ENCODE results near the gene CACNA2D4.

Gene CACNA2D4

DNA sequence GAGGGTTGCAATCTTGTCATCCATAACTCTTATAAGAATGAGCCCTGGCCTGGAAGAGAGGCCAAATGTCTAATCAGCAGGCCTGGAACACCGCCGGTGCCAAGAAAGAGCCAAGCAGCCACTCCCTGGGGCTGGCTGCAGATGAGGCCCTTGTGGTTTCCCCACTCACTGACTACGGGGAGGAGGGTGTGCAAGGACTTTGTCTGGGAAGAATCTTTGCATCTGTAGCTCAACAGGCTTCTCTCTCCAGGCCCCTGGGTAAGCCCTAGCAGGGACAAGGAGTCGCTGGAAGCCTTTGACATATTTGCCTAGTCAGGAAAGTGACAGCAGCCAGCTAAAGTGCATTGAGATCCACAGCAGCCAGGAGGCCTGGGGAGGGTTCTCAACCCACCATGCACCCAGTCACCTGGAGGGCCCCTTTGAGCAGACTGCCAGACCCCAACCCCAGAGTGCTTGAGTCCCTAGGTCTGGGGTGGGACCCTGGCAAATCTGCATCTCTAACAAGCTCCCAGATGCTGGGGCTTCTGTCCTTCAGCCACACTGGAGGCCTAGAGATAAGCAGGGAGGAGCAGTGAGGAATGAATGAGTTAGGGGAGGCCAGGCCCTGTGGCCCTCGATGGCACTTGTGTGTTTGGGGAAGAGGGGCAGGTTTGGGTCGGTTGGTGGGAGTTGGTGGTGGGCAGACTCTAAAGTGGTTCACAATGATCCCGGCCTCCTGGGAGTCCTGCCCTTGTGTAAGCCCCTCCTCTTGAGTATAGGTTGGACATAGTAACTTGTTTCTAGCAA lies 112.0 kb downstream of the CACNA2D4 start:
- no peak for DNase-seq

DNA sequence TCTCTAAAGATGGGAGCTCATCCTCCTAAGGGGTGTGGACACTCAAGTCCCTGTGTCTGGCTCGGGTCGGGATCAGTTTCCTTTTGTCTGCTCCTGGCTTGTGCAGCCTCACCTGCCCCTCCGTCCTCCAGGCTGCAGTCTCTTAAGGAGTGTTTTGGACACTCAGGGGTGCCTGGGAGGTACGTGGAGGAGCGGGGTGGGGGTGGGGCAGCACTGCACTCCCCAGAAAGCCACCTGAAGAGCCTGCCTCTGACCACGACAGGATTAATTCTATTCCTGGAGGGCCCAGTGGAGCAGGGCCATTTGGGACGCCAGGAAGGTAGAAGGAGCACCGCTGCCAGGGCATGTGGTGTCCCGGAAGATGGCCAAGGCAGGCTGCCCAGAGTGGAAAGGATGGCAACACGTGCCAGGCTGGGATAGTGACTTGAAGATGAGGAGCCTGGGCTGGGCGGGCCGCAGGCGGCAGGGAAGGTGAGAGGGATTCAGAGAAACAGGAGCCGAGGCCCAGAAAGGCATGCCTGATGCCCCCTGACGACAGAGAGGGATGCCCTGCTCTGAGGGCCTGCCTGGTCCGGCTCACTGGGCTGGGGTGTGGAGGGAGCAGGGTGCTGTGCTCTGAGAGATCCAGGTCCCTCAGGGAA lies 112.9 kb downstream of the CACNA2D4 start:
- no peak for DNase-seq

DNA sequence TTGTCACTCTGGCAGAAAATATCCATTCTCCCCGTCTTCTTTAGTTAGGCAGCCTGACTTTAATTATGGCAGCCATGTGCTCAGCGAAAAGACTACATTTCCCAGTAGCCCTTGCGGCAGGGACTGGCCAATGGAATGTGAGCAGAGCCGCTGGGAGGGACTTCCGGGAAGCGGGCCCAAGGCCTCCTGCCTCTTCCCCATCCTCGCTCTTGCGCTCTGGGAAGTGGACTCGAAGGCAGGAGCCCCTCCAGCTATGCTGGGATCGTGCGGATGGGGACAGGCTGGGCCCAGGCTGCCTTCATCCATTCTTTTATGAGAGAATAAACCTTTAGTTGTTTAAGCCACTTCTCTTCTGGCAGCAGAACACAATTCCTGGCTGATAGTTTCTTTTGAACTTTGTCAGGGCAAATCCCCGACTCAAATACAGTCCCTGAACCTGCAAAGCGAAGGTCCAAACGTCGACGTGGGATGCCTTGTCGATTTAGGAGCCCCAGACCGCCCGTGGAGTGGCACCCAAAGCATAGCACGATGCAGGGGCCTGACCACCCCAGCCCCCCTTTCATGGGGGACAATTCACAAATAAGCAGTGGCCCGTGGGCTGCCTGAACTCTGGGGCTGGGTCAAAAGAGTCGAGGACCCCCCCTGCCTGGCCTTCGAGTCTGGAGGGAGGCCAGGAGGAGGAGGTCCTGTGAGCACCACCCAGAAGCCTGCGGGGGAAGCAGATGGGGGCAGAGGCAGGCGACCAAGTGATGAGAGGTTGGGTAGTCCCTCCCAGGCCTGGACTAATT lies 113.7 kb downstream of the CACNA2D4 start:
- peak; percentile 25 to 91 (median 72) for DNase-seq

DNA sequence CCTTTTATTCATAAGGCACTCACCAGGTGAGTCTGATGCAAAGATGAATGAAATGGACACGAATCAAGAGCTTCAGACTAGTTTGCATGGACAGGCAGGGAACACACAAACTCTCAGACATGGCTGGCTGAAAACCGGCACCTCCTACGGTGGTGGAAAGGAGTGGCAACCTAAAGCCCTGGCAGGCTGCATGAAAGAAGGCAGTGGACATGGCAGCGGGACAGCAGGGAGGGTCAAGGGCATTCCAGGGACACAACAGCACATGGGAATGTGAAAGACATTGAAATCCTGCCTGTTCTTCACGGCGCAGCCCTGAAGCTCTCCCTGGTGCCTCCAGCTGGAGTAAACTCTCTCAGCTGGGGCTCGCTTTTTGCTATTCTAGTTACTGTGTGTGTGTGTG lies 114.7 kb downstream of the CACNA2D4 start:
- DNase-seq = no peak

DNA sequence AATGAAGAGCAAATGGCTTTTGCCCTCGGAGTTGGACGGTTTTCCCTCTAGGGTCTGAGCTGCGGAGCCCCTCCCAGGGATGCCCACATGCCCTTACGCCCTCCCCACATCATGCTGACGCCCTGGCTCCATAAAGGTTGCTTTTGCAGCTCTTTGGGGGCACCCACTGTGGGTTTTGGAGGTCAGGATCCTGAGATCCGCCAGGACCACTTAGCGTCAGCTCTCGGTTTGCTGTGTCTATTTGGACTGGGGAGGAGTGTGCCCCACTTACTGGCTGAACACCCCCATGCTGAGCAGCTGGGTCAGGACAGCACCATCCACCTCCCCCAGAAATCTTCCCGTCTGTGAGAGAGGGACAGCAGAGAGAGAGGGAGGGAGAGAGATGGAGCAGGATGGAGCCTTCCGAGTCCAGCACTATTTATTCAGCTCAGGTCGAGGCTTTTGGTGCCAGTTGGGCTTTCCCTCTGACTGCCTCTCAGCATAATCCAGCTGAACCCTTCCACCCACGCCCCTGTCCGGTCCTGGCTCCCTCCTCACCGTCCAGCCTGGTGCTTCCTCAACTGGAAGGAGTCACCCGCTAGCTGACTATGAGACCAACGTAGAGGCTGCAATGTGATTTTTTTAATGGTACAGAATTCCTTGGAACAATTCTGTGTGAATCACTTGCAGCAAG lies 117.0 kb downstream of the CACNA2D4 start:
- DNase-seq = no peak

DNA sequence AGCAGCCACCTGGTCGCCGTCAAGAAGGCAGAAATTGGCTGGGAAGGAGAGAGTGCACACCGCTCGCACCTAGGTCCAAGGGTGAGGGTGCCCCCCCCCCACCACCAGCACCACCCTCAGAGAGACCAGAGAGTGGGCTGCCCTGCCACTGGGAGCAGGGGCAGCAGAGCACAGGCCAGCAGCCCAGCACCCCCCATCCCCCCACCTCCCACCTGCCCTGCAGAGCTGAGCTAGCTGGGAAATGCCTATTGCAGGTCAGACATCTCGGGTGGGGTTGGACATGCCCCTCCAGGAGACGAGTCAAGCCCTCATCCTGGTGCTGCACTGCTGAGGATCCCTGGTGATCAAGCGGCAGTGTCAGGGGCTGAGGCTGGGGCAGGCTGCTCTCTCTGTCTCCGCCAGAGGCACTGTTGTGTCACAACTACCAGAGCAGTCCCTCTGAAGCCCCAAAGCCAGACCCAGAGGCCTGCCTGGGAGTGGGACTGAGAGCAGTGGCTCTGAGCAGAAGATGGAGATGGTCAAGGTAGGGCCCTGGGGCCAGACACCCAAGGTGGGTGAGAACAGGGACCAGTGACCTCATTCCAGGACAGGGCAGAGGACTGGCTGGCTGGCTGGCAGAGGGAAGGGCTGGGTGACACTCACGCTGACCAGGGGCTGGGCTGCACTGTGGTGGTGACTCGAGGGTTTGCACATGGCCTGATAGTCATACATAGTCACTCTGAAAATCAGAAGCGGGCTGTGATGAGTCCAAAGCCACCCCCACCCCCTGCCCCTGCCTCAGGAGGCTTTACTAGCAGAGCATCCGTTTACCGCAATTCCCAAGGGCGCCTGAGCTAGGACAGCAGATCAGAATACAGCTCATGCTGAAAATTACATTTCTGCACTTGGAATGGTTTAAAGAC lies 117.8 kb downstream of the CACNA2D4 start:
- DNase-seq = peak in 8 of 51 donors; percentile 25 to 57 (median 42)

DNA sequence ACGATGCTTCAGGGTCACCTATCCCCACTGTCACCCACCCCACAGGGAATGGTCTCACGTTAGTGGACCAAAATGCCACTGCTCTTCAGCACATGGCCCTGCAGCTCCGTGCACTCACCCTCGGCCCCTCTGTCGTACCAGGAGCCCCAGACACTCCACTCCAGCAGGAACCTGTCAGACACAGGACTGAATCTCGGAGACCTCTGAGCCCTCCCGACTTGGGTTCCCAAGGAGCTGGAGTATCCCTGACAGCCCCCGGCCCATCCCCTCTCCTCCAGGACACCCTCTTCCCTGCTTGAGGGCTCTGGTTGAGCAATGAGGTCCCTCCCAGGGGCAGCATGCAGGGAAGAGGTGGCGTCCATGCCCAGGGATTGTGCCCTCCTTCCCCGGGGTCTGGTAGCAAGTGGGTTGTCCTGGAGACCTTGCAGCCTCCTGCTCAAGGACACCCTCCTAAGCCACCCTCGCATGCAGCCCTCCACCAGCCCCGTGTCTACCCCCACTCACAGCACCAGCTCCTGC lies 118.5 kb downstream of the CACNA2D4 start:
- no peak for DNase-seq

DNA sequence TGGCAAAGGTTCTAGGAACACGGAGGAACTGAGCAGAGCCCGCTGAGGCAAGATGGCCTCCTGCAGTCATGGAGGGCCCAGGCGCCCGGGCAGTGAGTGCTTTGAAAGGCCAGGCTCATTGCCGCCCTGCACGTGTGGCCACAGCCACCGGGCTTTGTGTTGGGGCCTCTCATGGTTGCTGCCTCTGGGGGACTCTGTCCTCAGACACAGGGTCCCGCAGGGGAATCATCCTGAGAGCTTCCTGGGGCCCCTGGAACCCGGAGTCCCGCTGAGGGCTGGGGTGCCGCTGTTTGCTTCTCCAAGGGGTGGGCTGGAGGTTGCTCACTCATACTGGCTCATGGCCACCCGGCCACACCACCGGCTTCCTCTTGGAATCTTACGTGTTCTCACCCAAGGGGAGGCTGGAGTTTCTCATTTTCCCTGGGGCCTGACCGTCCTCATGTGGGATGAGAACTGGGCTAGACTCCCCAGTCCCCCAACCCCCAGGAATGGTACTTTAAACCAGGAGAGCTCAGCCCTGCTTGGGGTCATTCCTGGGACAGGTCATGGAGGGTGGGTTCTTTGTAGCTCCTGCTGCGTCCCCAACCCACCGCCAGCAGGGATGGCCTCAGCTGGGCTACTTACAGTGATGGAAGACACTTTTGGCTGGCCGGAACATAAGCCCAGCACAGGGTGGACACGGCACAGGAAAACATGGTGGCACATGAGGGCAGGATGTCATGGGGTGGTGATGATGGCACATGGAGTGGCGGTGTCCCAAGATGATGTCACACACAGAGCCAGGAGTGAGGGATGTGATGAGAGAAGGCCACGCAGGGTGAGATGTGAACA lies 119.2 kb downstream of the CACNA2D4 start:
- DNase-seq = no peak

DNA sequence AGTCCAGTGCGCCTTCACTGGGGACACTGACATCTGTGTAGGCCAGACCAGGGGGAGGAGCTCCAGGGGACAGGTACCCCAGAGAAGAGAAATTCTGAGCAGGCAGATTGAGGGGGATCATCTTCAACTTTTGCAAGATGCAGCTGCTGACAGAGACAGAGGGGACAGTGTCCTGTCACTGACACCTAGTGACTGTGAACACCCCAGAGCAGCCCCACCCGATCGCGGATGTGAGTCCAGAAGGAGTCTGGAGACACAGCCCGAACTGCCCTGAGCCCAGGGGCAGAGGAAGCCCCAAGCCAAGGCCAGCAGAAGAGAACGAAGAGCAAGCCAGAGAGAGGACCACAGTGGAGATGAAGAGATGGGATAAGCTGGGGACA lies 119.8 kb downstream of the CACNA2D4 start:
- DNase-seq = no peak

DNA sequence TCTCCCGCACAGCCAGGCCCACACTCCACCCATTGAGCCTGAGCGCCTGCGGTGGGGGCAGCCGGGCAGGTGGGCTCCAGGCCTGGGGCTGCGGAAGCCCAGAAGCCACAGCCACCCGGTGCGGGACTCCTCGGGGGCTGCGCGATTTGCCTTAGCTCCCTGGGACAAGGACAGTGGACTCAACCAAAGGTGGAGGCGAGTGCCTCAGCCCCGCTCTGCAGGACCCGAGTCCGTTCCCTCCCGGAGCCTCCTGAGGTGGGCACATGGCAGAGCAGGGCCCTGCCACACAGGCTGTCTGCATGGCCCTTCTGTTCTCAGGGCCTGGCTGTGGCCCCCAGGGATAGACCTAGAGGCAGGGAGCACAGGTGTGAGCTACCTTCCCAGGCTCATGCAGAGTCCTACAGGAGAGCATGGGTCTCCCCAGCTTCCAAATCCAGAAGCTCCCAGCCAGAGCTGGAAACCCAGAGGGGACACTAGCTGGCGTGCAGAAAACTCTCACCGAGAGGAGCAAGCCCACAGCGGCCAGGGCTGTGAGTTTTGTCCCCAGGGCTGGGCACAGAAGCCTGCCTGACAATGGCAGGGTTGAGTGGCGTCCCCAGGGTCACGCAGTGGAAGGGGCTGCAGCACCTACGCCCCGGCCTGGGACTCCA lies 120.3 kb downstream of the CACNA2D4 start:
- DNase-seq = no peak

DNA sequence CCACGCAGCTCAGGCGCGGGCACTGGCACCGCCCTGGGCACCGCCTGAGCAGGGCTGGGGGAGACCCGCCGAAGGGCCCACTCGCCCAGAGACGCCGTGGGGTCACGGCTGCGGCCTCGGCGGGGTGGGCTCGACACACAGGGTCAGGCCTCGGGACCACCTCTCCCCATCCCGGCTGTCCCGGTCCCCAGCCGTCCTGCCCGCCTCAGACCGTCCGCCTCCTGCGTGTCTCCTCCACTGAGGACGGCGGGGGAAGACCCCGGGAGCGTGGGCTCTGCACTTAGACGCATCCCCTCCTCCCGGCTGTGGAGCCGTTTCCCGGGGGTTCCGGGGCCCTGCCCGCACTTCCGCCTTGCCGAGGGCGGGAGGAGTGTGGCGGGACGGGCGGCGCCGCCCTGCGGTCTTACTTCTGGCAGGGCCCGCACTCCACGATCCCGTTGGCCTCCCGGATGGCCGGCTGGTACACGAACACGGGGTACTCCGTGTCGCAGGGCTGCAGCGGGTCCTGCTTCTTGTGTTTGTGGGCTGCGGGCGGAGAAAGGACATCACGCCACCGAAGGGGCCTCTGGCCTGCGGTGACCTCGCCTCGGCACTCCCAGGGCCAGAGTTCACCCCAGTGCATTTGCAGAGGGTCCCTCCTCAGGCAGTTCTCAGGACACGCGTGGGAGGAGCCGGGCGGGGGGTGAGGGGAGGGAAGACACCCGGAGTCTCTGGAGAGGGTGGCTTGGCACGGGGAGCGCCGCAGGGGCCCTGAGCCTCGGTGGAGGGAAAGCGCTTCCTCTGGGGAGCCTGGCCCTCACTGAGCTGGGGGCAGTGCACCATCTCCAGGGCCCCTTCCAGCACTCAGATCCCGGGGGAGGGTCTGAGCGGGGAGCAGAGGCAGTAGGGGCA lies 121.2 kb downstream of the CACNA2D4 start:
- DNase-seq = peak in 6 of 51 donors; percentile 13 to 39 (median 20)

DNA sequence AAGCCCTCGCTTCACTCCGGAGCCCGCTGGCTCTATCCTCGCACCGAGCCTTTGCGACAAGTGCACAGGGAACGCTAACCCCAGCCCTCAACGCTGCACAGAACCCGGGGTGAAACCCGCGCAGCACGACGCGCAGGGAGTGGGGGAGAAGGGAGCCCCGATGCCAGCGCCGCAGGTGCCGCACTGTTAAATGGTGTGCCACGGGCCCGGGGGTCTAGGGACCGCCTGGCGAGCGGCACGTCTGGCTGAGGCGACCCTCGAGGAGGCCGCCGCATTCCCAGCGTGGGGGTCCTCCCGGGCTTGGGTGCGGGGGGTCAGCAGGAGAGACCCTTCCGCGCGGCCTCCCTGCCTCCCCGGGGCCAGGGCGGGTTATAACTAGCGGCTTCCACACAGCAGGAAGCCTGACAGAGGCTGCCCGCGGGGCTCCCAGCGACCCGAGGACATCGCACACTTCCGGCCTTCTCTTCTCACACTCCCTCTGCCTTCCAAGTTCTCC lies 121.9 kb downstream of the CACNA2D4 start:
- DNase-seq = peak in 1 of 51 donors; percentile 46

DNA sequence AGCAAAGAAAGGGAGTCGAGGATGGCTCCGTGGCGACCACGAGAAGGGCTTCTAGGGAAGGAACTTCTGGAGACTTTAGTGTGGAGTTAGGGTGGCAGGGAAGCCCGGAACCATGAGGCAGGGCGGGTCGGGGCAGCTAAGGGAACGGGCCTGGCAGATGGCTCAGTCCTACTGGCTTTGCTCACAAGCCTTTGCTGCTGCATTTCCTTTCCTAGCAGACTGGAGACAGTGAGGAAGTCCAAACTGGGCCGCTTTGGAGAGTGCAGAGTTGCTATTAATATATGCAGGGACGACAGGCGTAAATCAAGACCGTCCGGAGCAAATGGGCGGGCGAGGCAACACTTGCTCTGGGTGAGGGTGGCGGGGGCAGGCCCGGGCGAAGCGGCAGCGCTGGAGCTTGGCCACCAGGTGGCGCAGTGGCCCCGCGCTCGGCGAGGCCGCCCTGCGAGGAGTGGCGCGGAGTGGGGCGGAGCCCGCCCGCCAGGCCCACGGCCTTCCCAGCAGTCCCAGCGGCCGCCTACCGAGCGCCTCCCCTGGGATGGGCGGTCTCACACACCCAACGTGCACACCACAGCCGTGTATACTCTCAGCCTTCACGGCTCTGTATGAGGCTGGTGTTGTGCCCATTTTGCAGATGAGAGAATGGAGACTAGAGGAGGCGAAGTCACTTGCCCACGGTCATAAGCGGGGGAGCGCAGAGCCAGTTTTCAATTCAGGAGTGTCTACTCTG lies 122.5 kb downstream of the CACNA2D4 start:
- peak; percentile 31 to 93 (median 81) for DNase-seq

DNA sequence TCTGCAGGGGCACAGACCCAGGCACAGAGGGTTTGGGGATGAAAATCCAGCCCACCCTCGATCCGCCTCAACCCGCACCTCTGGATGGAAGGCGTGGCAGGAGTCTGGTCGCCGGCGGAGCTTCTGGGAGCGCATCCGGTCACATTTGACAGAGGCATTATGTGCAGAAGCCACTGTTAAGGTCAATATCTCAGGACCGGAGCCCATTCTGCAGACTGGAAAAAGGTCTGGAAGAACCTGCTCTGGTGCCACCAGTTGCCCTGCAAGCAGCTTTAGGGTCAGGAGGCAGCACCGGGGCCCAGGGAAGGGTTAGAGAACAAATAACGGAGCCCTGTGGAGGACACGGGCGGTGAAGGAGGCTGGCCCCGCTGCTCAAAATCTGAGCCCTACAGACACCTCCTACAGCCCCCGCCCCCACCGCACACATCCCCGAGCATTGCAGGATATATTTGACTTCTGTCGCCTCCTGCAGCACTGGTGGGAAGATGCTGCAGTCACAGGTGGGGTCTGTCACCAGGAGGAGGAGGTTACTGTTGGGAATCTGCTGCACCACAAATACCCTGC lies 123.1 kb downstream of the CACNA2D4 start:
- no peak for DNase-seq

DNA sequence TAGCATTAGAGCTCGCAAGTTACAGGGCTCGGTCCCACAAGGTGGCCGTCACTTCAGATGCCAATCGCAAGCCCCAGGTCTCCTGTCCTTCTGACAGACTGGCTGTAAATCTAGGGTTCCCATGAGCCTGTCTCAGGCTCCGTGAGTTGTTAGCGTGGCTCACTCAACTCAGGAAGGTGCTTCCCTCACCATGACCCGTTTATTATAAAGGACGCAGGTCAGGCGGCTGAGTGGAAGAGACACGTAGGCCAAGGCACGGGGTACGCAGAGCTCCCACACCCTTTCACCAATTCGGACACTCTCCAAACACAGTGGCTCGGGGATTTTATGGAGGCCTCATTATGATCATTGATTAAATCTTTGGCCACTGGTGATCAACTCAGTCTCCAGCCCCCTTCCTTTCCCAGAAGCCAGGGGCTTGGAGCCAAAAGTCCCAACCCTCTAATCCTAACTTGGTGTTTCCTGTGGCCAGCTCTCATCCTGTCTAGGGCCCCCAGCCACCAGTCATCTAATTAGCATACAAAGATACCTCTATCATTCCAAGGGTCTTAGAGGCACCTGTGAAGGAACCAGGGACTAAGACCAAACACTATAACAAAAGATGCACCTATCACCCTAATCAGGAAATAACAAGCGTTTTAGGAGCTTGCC lies 123.9 kb downstream of the CACNA2D4 start:
- no peak for DNase-seq

Measured in hypothalamus (tissue), 51 donors.